ENCODE measurements around the gene AQP12B.

AQP12B gene

GRCh38 chr2:240724431-240724830 is 41.7 kb upstream of the AQP12B start:
- Histone ChIP-seq H3K36me3 (ENCODE audit: control insufficient read depth, insufficient read depth, low read length) (peaks cover 2% of the 10 kb centered on the region), H3K4me2 (ENCODE audit: low read length) (no peak overlapping the region), H3K18ac (ENCODE audit: low read length) (no peak overlapping the region), H3K4me3 (ENCODE audit: low read length) (no peak overlapping the region), H3K27me3 (ENCODE audit: insufficient read depth, low read length, poor library complexity) (no peaks in the 10 kb centered on the region), H3K9ac (ENCODE audit: low read length) (no peak overlapping the region), H2AK5ac (ENCODE audit: low read length) (no peak overlapping the region), H3K79me2 (ENCODE audit: control insufficient read depth, insufficient read depth, low read length) (no peaks in the 10 kb centered on the region), H4K5ac (ENCODE audit: low read length) (no peak overlapping the region), H3K4me1 (ENCODE audit: control insufficient read depth, low read depth, low read length) (no peaks in the 10 kb centered on the region), H3K56ac (ENCODE audit: low read length) (no peak overlapping the region), H2BK5ac (ENCODE audit: low read length) (no peak overlapping the region), H3K79me1 (ENCODE audit: low read length) (no peaks in the 10 kb centered on the region), H3K4ac (ENCODE audit: low read depth, low read length) (no peak overlapping the region), H2BK120ac (ENCODE audit: low read depth, low read length) (no peak overlapping the region), H3K27ac (ENCODE audit: low read depth, low read length) (no peak overlapping the region), H3K23ac (ENCODE audit: low read length) (no peak overlapping the region), H4K8ac (ENCODE audit: low read depth, low read length) (no peak overlapping the region), H2BK15ac (replicated peaks; ENCODE audit: low read depth) (no peak overlapping the region)
- DNase-seq = no peak
- no CpG with 5 or more reads among the region's 10 CpGs for WGBS (ENCODE audit: extremely low coverage, insufficient coverage, low lambda C conversion rate)

GRCh38 chr2:240723851-240724250 is 41.2 kb upstream of the AQP12B start:
- Histone ChIP-seq H4K5ac (ENCODE audit: low read length) (no peak overlapping the region), H3K79me1 (ENCODE audit: low read length) (no peaks in the 10 kb centered on the region), H3K9ac (ENCODE audit: low read length) (no peak overlapping the region), H3K56ac (ENCODE audit: low read length) (no peak overlapping the region), H2BK120ac (ENCODE audit: low read depth, low read length) (no peak overlapping the region), H3K4me1 (ENCODE audit: control insufficient read depth, low read depth, low read length) (no peaks in the 10 kb centered on the region), H2BK15ac (replicated peaks; ENCODE audit: low read depth) (no peak overlapping the region), H2BK5ac (ENCODE audit: low read length) (no peak overlapping the region), H3K23ac (ENCODE audit: low read length) (no peak overlapping the region), H3K79me2 (ENCODE audit: control insufficient read depth, insufficient read depth, low read length) (no peaks in the 10 kb centered on the region), H3K4me2 (ENCODE audit: low read length) (no peak overlapping the region), H3K36me3 (ENCODE audit: control insufficient read depth, insufficient read depth, low read length) (peaks cover 2% of the 10 kb centered on the region), H3K4me3 (ENCODE audit: low read length) (no peak overlapping the region), H3K27ac (ENCODE audit: low read depth, low read length) (no peak overlapping the region), H2AK5ac (ENCODE audit: low read length) (no peak overlapping the region), H3K18ac (ENCODE audit: low read length) (no peak overlapping the region), H3K27me3 (ENCODE audit: insufficient read depth, low read length, poor library complexity) (no peaks in the 10 kb centered on the region), H4K8ac (ENCODE audit: low read depth, low read length) (no peak overlapping the region), H3K4ac (ENCODE audit: low read depth, low read length) (no peak overlapping the region)
- WGBS (ENCODE audit: extremely low coverage, insufficient coverage, low lambda C conversion rate) = no CpG with 5 or more reads among the region's 9 CpGs
- DNase-seq = no peak

- H3K4ac ChIP-seq (ENCODE audit: low read depth, low read length) = no peak overlapping the region
- no peaks in the 10 kb centered on the region for H3K79me2 ChIP-seq (ENCODE audit: control insufficient read depth, insufficient read depth, low read length)
- H2BK15ac ChIP-seq (replicated peaks; ENCODE audit: low read depth) = no peak overlapping the region
- H3K27ac ChIP-seq (ENCODE audit: low read depth, low read length) = no peak overlapping the region
- H2AK5ac ChIP-seq (ENCODE audit: low read length) = no peak overlapping the region
- no peak overlapping the region for H3K56ac ChIP-seq (ENCODE audit: low read length)
- H3K4me1 ChIP-seq (ENCODE audit: control insufficient read depth, low read depth, low read length) = no peaks in the 10 kb centered on the region
- no peak overlapping the region for H2BK120ac ChIP-seq (ENCODE audit: low read depth, low read length)
- H4K5ac ChIP-seq (ENCODE audit: low read length) = no peak overlapping the region
- WGBS (ENCODE audit: extremely low coverage, insufficient coverage, low lambda C conversion rate) = no CpG with 5 or more reads among the region's 32 CpGs
- H3K9ac ChIP-seq (ENCODE audit: low read length) = no peak overlapping the region
- no peak overlapping the region for H2BK5ac ChIP-seq (ENCODE audit: low read length)
- peaks cover 2% of the 10 kb centered on the region for H3K36me3 ChIP-seq (ENCODE audit: control insufficient read depth, insufficient read depth, low read length)
- DNase-seq = no peak
- no peak overlapping the region for H3K4me2 ChIP-seq (ENCODE audit: low read length)
- no peaks in the 10 kb centered on the region for H3K27me3 ChIP-seq (ENCODE audit: insufficient read depth, low read length, poor library complexity)
- H3K79me1 ChIP-seq (ENCODE audit: low read length) = no peaks in the 10 kb centered on the region
- H3K23ac ChIP-seq (ENCODE audit: low read length) = no peak overlapping the region
- H3K4me3 ChIP-seq (ENCODE audit: low read length) = no peak overlapping the region
- H4K8ac ChIP-seq (ENCODE audit: low read depth, low read length) = no peak overlapping the region
- H3K18ac ChIP-seq (ENCODE audit: low read length) = no peak overlapping the region
These were observed 40.4 kb upstream of the AQP12B start for GRCh38 chr2:240722796-240723735.

- H4K8ac ChIP-seq (ENCODE audit: low read depth, low read length) = no peak overlapping the region
- H3K79me2 ChIP-seq (ENCODE audit: control insufficient read depth, insufficient read depth, low read length) = no peaks in the 10 kb centered on the region
- no peaks in the 10 kb centered on the region for H3K4me1 ChIP-seq (ENCODE audit: control insufficient read depth, low read depth, low read length)
- H3K4me3 ChIP-seq (ENCODE audit: low read length) = no peak overlapping the region
- H2BK5ac ChIP-seq (ENCODE audit: low read length) = no peak overlapping the region
- H3K27ac ChIP-seq (ENCODE audit: low read depth, low read length) = no peak overlapping the region
- DNase-seq = no peak
- no peaks in the 10 kb centered on the region for H3K79me1 ChIP-seq (ENCODE audit: low read length)
- no peak overlapping the region for H2BK120ac ChIP-seq (ENCODE audit: low read depth, low read length)
- no CpG with 5 or more reads among the region's 16 CpGs for WGBS (ENCODE audit: extremely low coverage, insufficient coverage, low lambda C conversion rate)
- H3K4ac ChIP-seq (ENCODE audit: low read depth, low read length) = no peak overlapping the region
- no peaks in the 10 kb centered on the region for H3K27me3 ChIP-seq (ENCODE audit: insufficient read depth, low read length, poor library complexity)
- no peak overlapping the region for H2BK15ac ChIP-seq (replicated peaks; ENCODE audit: low read depth)
- peaks cover 2% of the 10 kb centered on the region for H3K36me3 ChIP-seq (ENCODE audit: control insufficient read depth, insufficient read depth, low read length)
- H3K9ac ChIP-seq (ENCODE audit: low read length) = no peak overlapping the region
- no peak overlapping the region for H2AK5ac ChIP-seq (ENCODE audit: low read length)
- no peak overlapping the region for H4K5ac ChIP-seq (ENCODE audit: low read length)
- no peak overlapping the region for H3K23ac ChIP-seq (ENCODE audit: low read length)
- H3K56ac ChIP-seq (ENCODE audit: low read length) = no peak overlapping the region
- H3K18ac ChIP-seq (ENCODE audit: low read length) = no peak overlapping the region
- H3K4me2 ChIP-seq (ENCODE audit: low read length) = no peak overlapping the region
These were observed 39.7 kb upstream of the AQP12B start for GRCh38 chr2:240722376-240722775.

GRCh38 chr2:240721596-240722180 is 39.0 kb upstream of the AQP12B start:
- H3K4me2 ChIP-seq (ENCODE audit: low read length) = no peak overlapping the region
- H3K4me1 ChIP-seq (ENCODE audit: control insufficient read depth, low read depth, low read length) = no peaks in the 10 kb centered on the region

More at GRCh38 chr2:240721596-240722180, 39.0 kb upstream of the AQP12B start:
- Histone ChIP-seq H3K18ac (ENCODE audit: low read length) (no peak overlapping the region), H3K27me3 (ENCODE audit: insufficient read depth, low read length, poor library complexity) (no peaks in the 10 kb centered on the region), H3K56ac (ENCODE audit: low read length) (no peak overlapping the region), H2BK5ac (ENCODE audit: low read length) (no peak overlapping the region), H3K79me1 (ENCODE audit: low read length) (no peaks in the 10 kb centered on the region), H2AK5ac (ENCODE audit: low read length) (no peak overlapping the region), H3K9ac (ENCODE audit: low read length) (no peak overlapping the region), H4K5ac (ENCODE audit: low read length) (no peak overlapping the region), H4K8ac (ENCODE audit: low read depth, low read length) (no peak overlapping the region), H2BK120ac (ENCODE audit: low read depth, low read length) (no peak overlapping the region), H3K23ac (ENCODE audit: low read length) (no peak overlapping the region), H3K36me3 (ENCODE audit: control insufficient read depth, insufficient read depth, low read length) (peaks cover 2% of the 10 kb centered on the region), H2BK15ac (replicated peaks; ENCODE audit: low read depth) (no peak overlapping the region), H3K27ac (ENCODE audit: low read depth, low read length) (no peak overlapping the region), H3K4ac (ENCODE audit: low read depth, low read length) (no peak overlapping the region), H3K4me3 (ENCODE audit: low read length) (no peak overlapping the region), H3K79me2 (ENCODE audit: control insufficient read depth, insufficient read depth, low read length) (no peaks in the 10 kb centered on the region)
- WGBS (ENCODE audit: extremely low coverage, insufficient coverage, low lambda C conversion rate) = no CpG with 5 or more reads among the region's 20 CpGs
- DNase-seq = no peak

Measured in mesendoderm (in vitro differentiated cells).